ENCODE data around the gene IL17F. TPM values are rescaled to one million over a fixed set of nuclear protein-coding genes. Genes with fewer than 3 reads are reported as not detected.

The IL17F gene
- total and polyA plus RNA-seq, 2 experiments from 2014 or later = not detected

DNA sequence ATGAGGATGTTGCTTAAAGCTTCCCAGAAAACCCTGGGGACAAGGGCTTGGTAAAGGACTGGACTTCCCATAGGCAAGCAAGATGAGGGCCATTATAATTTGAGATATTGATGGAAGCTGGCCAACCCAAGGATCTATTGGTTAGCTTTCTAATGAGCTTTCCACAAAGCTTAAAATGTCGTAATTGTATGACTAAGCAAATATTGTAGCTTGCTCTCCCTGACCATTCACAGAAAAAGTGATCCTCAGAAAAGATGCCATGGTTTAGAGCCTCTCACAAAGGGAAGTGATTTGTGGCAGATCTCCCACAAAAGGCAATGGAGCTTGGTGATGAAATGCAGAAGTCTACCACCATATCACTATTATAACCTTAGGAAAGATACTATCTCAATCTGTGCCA is 13.6 kb downstream of the IL17F start:
- no peak overlapping the region for H3K27ac Mint-ChIP-seq
- no peaks in the 10 kb centered on the region for H3K36me3 ChIP-seq (ENCODE audit: insufficient read depth)
- H3K4me1 Mint-ChIP-seq = peaks cover 5% of the 10 kb centered on the region
- H3K79me2 ChIP-seq (replicated peaks; ENCODE audit: insufficient read depth) = no peaks in the 10 kb centered on the region
- H3K4me1 ChIP-seq (ENCODE audit: insufficient read depth) = no peaks in the 10 kb centered on the region
- H3K9me3 Mint-ChIP-seq = no peaks in the 10 kb centered on the region
- no peak for ATAC-seq
- peak overlapping the region; percentile 66; the same call in 1 of the 2 replicates for H2AFZ ChIP-seq
- H3K9me2 ChIP-seq (ENCODE audit: insufficient read depth) = 0 out of 2 replicates have a peak, but pooled peaks cover 5% of the 10 kb centered on the region
- no peak overlapping the region for H3K4me3 ChIP-seq
- H3K4me2 ChIP-seq = no peak overlapping the region
- H3K27ac ChIP-seq (ENCODE audit: low read depth) = no peak overlapping the region
- no peaks in the 10 kb centered on the region for H3F3A ChIP-seq (replicated peaks; ENCODE audit: low read depth)
- TF ChIP-seq JUNB (IDR thresholded peaks at IDR 0.05; ENCODE audit: unreplicated experiment) = no peak
- TF ChIP-seq STAT1 (IDR thresholded peaks at IDR 0.05; ENCODE audit: unreplicated experiment) = no peak
- TF ChIP-seq NANOG (IDR thresholded peaks at IDR 0.05; ENCODE audit: borderline replicate concordance) = no peak
- TF ChIP-seq ZNF114 (CRISPR knock-in tag; IDR thresholded peaks at IDR 0.05) = no peak
- TF ChIP-seq ETS1 (IDR thresholded peaks at IDR 0.05) = no peak
- TF ChIP-seq ZNF331 (CRISPR knock-in tag; IDR thresholded peaks at IDR 0.05; ENCODE audit: low read depth) = no peak
- no peak for TF ChIP-seq POLR2AphosphoS5 (IDR thresholded peaks at IDR 0.05; ENCODE audit: low read depth)
- TF ChIP-seq, protein P1, sequence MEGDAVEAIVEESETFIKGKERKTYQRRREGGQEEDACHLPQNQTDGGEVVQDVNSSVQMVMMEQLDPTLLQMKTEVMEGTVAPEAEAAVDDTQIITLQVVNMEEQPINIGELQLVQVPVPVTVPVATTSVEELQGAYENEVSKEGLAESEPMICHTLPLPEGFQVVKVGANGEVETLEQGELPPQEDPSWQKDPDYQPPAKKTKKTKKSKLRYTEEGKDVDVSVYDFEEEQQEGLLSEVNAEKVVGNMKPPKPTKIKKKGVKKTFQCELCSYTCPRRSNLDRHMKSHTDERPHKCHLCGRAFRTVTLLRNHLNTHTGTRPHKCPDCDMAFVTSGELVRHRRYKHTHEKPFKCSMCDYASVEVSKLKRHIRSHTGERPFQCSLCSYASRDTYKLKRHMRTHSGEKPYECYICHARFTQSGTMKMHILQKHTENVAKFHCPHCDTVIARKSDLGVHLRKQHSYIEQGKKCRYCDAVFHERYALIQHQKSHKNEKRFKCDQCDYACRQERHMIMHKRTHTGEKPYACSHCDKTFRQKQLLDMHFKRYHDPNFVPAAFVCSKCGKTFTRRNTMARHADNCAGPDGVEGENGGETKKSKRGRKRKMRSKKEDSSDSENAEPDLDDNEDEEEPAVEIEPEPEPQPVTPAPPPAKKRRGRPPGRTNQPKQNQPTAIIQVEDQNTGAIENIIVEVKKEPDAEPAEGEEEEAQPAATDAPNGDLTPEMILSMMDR (conservative IDR thresholded peaks at IDR 0.05; ENCODE audit: low read depth in 2 of 2) = no peak
- TF ChIP-seq EZH2phosphoT487 (IDR thresholded peaks at IDR 0.05; ENCODE audit: unreplicated experiment) = no peak
- TF ChIP-seq EZH2 (IDR thresholded peaks at IDR 0.05; ENCODE audit: low read depth, unreplicated experiment) = no peak
- no peak for TF ChIP-seq ZNF462 (CRISPR knock-in tag; IDR thresholded peaks at IDR 0.05)
- no peak for TF ChIP-seq CREB1 (CRISPR knock-in tag; IDR thresholded peaks at IDR 0.05; ENCODE audit: low read depth)
- no peak for TF ChIP-seq REST (IDR thresholded peaks at IDR 0.05; ENCODE audit: unreplicated experiment)
- H3K4me3 Mint-ChIP-seq = no peak overlapping the region
- no peak for DNase-seq (ENCODE audit: low spot score)
- H3K36me3 Mint-ChIP-seq (ENCODE audit: low read depth) = no peaks in the 10 kb centered on the region
- peaks cover 2% of the 10 kb centered on the region for H3K27me3 Mint-ChIP-seq (ENCODE audit: insufficient read depth, low read depth, poor library complexity)
- no peaks in the 10 kb centered on the region for H4K20me1 ChIP-seq (replicated peaks; ENCODE audit: insufficient read depth)
- H3K27me3 ChIP-seq (ENCODE audit: insufficient read depth) = no peaks in the 10 kb centered on the region

Measured in GM23338 (cell line).